Measurements from ENCODE around the gene TPRG1. TPM values are rescaled to one million over a fixed set of nuclear protein-coding genes. Genes with fewer than 3 reads are reported as not detected.

Gene TPRG1
- total RNA-seq, 4 donors from 2014 or later, result 0.66 to 23.1 (median 5.6) TPM; not detected in 1

GRCh38 chr3:189270248-189270832, 98.6 kb downstream of the TPRG1 start:
- no peaks in the 10 kb centered on the region for H3K27me3 ChIP-seq
- peak in 2 of 3 donors; percentile 74 to 78 for DNase-seq
- no peak overlapping the region for H3K4me3 ChIP-seq
- H3K36me3 ChIP-seq, result no peaks in the 10 kb centered on the region
- no peaks in the 10 kb centered on the region for H3K9me3 ChIP-seq
- TF ChIP-seq CTCF (IDR thresholded peaks at IDR 0.05) (peak in 4 of 6 experiments; percentile 20 to 83 (median 82)), POLR2A (IDR thresholded peaks at IDR 0.05) (no peak)
- no peaks in the 10 kb centered on the region for H3K4me1 ChIP-seq
- H3K27ac ChIP-seq, result no peak overlapping the region

DNA sequence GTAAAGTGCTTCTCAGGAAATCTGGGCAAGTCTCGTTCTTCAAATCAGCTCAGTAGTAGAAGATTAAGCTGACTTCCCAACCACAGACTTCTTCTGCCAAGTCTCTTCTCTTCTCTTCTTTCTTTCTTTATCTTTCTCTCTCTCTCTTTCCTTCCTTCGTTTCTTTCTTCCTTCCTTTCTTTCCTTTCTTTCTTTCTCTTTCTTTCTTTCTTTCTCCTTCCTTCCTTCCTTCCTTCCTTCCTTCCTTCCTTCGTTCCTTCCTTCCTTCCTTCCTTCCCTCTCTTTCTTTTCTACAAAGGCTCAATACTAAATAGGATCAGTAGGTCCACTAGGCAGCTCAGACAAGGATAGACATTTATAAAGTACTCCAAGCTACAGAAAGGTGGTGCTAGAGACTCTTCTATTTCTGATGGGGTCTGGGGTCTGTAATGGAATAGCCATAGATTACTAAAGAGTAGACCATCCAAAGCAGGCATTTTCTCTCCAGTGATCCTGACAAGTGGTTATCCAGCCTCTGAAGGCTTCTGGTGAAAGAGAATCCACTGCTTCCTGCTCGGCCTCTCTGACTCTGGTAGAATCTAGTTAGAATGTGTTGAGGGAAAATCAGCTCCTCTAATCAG, 100.8 kb downstream of the TPRG1 start:
- H3K36me3 ChIP-seq, result no peaks in the 10 kb centered on the region
- TF ChIP-seq CTCF (IDR thresholded peaks at IDR 0.05), result peak in 3 of 6 experiments; percentile 45 to 54 (median 52)
- no peak for TF ChIP-seq POLR2A (IDR thresholded peaks at IDR 0.05)
- DNase-seq, result no peak

GRCh38 chr3:189273736-189274135, 102.0 kb downstream of the TPRG1 start:
- Histone ChIP-seq H3K9me3 (no peaks in the 10 kb centered on the region), H3K27me3 (no peaks in the 10 kb centered on the region), H3K4me3 (no peak overlapping the region), H3K36me3 (no peaks in the 10 kb centered on the region), H3K4me1 (no peaks in the 10 kb centered on the region), H3K27ac (no peak overlapping the region)
- TF ChIP-seq POLR2A (IDR thresholded peaks at IDR 0.05), result no peak
- no peak for TF ChIP-seq CTCF (IDR thresholded peaks at IDR 0.05)
- DNase-seq, result no peak

More for the DNA sequence above, 100.8 kb downstream of the TPRG1 start:
- Histone ChIP-seq H3K4me1 (no peaks in the 10 kb centered on the region), H3K27ac (no peak overlapping the region), H3K27me3 (no peaks in the 10 kb centered on the region), H3K9me3 (no peaks in the 10 kb centered on the region), H3K4me3 (no peak overlapping the region)

DNA sequence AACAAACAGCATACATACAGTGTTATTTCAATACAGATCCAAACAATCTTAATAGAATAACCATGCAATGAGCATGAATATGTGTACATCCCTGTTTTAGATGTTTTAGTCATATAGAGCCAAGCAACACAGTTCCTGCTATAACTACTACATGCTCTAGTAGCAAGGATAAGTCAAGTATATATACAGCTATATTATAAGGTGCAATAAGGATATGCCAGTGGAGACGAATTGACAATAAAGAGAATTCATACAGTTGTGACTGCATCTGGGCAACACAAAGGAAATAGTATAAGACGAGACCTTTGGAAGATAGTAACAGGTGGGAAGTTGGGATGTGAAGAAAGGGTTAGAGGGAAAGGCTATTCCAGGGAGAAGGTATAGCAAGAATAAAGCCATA, 103.4 kb downstream of the TPRG1 start:
- H3K36me3 ChIP-seq, result no peaks in the 10 kb centered on the region
- H3K27me3 ChIP-seq, result no peaks in the 10 kb centered on the region
- H3K4me1 ChIP-seq, result no peaks in the 10 kb centered on the region
- TF ChIP-seq POLR2A (IDR thresholded peaks at IDR 0.05), result no peak
- H3K27ac ChIP-seq, result no peak overlapping the region
- no peak overlapping the region for H3K4me3 ChIP-seq
- DNase-seq, result no peak
- H3K9me3 ChIP-seq, result no peaks in the 10 kb centered on the region

DNA sequence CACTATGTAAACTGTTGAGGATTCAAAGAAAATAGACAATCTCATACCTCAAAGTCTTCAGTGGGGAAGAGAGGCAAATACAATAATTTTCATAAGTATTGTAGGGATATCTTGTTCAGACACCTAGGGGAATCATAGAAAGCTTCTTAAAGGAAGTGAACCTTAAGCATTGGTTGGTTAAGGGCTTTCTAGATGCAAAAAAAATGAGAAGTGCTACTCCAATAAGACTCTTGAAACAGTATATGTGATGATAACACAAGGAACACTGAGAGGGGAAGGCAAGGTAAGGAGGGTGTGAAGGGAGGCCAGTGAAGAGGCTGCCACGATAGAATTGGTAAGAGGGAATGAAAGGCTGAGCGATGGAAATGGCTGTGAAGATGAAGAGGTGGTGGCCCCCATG, 104.1 kb downstream of the TPRG1 start:
- no peak for DNase-seq
- no peak overlapping the region for H3K4me3 ChIP-seq
- H3K9me3 ChIP-seq, result no peaks in the 10 kb centered on the region
- H3K4me1 ChIP-seq, result no peaks in the 10 kb centered on the region
- no peaks in the 10 kb centered on the region for H3K27me3 ChIP-seq
- H3K36me3 ChIP-seq, result no peaks in the 10 kb centered on the region
- H3K27ac ChIP-seq, result no peak overlapping the region
- TF ChIP-seq POLR2A (IDR thresholded peaks at IDR 0.05) (no peak), CTCF (IDR thresholded peaks at IDR 0.05) (no peak)

DNA sequence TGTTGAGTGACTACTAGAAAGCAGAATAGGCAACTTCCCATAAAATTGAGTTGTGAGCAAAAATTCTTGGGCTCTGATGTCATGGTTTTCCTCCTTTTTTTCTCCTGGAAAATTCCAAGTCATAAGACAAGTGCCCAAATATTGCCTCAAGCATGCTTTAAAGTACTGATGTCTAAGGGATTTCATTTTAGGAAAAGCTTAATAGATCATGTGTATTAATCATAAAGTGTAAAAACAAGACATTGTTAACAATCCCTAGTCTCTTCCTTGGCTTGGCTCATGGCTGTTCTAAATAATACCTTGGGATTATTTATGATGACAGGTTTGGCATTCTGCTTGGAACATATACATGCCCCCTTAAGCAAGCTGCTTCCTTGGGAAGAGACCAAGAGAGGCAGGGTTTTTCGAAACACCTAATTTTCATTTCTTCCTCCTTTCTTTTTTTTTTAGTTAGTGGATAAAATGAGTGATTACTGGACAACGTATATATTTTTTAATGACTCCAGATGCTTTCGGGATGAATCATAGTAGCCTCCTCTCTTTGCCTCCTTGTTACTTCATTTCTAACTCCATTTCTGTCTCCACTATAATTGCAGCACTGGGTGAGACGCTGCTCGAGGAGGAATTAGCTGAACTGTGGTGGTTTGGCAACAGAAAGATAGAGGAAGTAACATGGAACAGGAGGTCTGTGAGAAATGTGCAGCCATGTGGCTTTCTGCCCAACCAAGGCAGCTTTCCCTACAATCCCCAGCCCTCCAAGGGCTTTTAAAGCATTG, 104.9 kb downstream of the TPRG1 start:
- H3K4me3 ChIP-seq, result no peak overlapping the region
- no peaks in the 10 kb centered on the region for H3K27me3 ChIP-seq
- no peaks in the 10 kb centered on the region for H3K4me1 ChIP-seq
- TF ChIP-seq CTCF (IDR thresholded peaks at IDR 0.05), result no peak
- TF ChIP-seq POLR2A (IDR thresholded peaks at IDR 0.05), result no peak
- DNase-seq, result no peak
- H3K36me3 ChIP-seq, result no peaks in the 10 kb centered on the region
- H3K9me3 ChIP-seq, result no peaks in the 10 kb centered on the region
- H3K27ac ChIP-seq, result no peak overlapping the region

All from Peyer's patch (tissue), 4 donors.